ENCODE results near the gene RALGAPA2. TPM values are rescaled to one million over a fixed set of nuclear protein-coding genes. Genes with fewer than 3 reads are reported as not detected.

RALGAPA2 gene
- total RNA-seq, 1 donor from 2014 or later, result 21.0 TPM

DNA sequence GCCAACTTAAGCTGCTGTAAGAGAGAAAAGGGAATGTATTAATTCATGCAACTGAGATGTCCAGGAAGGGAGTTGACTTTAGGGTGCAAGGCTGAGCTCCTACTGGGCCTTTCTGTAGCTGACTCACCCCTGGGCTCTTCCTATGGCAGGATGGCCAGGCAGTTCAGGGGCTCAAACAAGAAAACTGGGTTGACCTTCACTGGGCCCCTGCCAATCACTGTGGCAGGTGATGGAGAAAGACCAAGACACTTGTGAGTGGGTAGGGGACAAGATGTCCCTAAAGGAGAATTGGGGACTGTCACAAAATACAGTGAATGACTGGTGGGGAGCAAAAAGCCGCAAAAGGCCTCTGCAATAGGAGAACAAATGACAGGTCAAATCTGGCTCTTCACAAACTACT, 21.5 kb upstream of the RALGAPA2 start:
- no peaks in the 10 kb centered on the region for H3K27me3 ChIP-seq (ENCODE audit: low read depth)
- no peak overlapping the region for H3K4me3 ChIP-seq
- H3K36me3 ChIP-seq, result no peaks in the 10 kb centered on the region
- DNase-seq, result no peak
- TF ChIP-seq, protein P1, sequence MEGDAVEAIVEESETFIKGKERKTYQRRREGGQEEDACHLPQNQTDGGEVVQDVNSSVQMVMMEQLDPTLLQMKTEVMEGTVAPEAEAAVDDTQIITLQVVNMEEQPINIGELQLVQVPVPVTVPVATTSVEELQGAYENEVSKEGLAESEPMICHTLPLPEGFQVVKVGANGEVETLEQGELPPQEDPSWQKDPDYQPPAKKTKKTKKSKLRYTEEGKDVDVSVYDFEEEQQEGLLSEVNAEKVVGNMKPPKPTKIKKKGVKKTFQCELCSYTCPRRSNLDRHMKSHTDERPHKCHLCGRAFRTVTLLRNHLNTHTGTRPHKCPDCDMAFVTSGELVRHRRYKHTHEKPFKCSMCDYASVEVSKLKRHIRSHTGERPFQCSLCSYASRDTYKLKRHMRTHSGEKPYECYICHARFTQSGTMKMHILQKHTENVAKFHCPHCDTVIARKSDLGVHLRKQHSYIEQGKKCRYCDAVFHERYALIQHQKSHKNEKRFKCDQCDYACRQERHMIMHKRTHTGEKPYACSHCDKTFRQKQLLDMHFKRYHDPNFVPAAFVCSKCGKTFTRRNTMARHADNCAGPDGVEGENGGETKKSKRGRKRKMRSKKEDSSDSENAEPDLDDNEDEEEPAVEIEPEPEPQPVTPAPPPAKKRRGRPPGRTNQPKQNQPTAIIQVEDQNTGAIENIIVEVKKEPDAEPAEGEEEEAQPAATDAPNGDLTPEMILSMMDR (IDR thresholded peaks at IDR 0.05; ENCODE audit: borderline replicate concordance), result no peak
- no peaks in the 10 kb centered on the region for H3K9me3 ChIP-seq (replicated peaks)
- intact Hi-C loops (cut with micrococcal nuclease), result no loop called here
- no peak overlapping the region for H3K27ac ChIP-seq (replicated peaks)
- H3K4me1 ChIP-seq, result peaks cover 38% of the 10 kb centered on the region

DNA sequence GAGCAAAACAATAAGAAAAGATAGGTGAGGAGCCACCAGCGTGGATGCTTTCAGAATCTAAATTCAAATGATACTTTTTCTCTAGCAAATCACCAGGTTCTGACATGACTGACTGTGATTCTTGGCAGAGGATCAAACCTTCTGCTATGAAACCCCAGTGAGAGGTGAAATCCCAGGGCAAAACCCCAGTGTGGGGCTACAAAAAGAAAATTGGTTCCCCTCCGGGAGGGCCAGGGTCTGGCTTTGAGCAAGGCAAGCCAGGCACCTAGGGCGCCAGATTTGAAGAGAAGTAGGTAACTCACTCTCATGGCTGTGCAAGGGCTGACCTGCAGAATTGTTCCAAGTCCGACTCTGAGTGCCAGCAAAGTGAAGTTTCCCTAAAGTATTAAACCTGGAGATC, 20.2 kb upstream of the RALGAPA2 start:
- TF ChIP-seq, protein P1 (IDR thresholded peaks at IDR 0.05; ENCODE audit: borderline replicate concordance), result no peak
- DNase-seq, result no peak
- Histone ChIP-seq H3K4me3 (no peak overlapping the region), H3K36me3 (no peaks in the 10 kb centered on the region), H3K9me3 (replicated peaks) (no peaks in the 10 kb centered on the region), H3K4me1 (peaks cover 38% of the 10 kb centered on the region), H3K27me3 (ENCODE audit: low read depth) (no peaks in the 10 kb centered on the region), H3K27ac (replicated peaks) (peak overlapping the region; percentile 84)
- intact Hi-C loops (cut with micrococcal nuclease), result no loop called here

DNA sequence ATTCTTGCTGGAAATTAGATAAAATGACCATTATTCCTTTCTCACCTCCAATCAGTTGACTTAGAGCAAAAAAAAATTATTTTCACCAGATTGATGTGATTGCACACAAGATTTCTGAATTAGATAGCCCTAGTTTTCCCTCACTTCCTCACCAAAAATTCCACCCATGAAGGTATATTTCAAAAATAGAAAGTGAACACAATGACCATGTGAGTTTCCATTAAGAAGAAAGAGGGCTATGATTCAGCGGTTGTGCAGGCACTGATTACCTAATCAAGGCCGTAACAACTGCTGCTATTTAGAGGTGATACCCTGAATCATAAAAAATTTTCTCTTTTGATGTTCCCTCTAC, 19.5 kb upstream of the RALGAPA2 start:
- TF ChIP-seq, protein P1 (IDR thresholded peaks at IDR 0.05; ENCODE audit: borderline replicate concordance), result no peak
- H3K27ac ChIP-seq (replicated peaks), result peak overlapping the region; percentile 84
- H3K36me3 ChIP-seq, result no peaks in the 10 kb centered on the region
- H3K4me3 ChIP-seq, result no peak overlapping the region
- intact Hi-C loops (cut with micrococcal nuclease), result no loop called here
- no peaks in the 10 kb centered on the region for H3K9me3 ChIP-seq (replicated peaks)
- H3K4me1 ChIP-seq, result peaks cover 34% of the 10 kb centered on the region
- H3K27me3 ChIP-seq (ENCODE audit: low read depth), result no peaks in the 10 kb centered on the region
- DNase-seq, result no peak

DNA sequence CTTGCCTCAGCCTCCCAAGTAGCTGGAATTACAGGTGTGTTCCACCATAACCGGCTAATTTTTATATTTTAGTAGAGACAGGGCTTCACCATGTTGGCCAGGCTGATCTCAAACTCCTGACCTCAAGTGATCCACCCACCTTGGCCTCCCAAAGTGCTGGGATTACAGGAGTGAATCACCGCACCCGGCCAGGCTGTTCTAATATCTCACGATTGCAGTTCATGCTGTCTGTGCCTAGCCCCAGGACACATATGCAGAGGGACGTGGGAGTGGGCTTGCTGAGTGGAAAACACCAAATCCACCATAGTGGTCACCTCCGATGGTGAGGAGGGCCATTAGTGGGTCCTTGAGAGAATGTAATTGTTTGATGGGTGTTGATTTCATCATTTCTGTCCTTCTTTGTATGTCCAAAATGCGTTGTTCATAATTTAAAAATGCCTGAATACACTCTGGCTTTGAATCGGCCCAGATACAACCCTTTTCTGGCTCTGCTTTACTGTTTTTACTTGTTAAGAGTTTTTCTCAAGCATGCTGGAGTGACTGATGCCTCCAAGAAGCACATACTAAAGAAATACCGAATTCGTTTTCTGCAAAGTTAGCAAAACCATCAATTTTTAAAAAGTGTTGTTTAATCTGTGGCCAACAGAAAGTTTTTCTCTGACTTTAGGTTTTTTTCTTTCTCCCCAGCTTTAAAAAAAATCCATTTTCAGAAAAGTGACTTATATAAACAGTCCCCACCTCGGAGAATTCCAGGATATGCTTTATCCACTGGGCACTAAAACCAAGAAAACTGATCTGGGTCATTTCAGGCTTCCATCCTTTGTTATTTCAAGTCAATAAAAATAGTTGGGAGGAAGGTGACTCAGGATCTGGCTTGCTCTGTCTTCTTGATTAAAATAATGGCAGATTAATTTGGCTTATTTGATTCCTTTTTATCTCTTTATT, 18.8 kb upstream of the RALGAPA2 start:
- intact Hi-C loops (cut with micrococcal nuclease), result no loop called here
- H3K27me3 ChIP-seq (ENCODE audit: low read depth), result no peaks in the 10 kb centered on the region
- peaks cover 34% of the 10 kb centered on the region for H3K4me1 ChIP-seq
- H3K27ac ChIP-seq (replicated peaks), result peak overlapping the region; percentile 84
- no peaks in the 10 kb centered on the region for H3K9me3 ChIP-seq (replicated peaks)
- DNase-seq, result no peak
- TF ChIP-seq, protein P1 (IDR thresholded peaks at IDR 0.05; ENCODE audit: borderline replicate concordance), result no peak
- no peaks in the 10 kb centered on the region for H3K36me3 ChIP-seq
- H3K4me3 ChIP-seq, result no peak overlapping the region

DNA sequence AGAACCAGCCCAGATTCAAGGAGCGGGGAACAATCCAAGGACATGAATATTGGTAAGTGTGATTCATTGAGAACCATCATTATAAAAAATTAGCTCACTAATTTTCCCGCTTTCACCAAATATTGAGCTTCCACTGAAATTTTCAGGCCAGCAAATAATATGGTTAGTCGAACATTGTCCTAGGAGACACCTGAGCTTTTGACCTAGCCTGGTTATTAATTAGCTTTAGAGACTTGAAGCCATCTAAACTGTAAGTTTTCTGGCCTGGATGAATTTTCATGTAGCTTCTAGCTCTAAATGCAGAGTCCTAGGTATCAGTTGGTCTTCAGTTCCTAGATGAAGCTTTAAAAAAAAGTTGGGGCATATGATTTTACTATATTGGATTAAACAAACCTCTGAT, 17.1 kb upstream of the RALGAPA2 start:
- H3K36me3 ChIP-seq, result no peaks in the 10 kb centered on the region
- no peak overlapping the region for H3K27ac ChIP-seq (replicated peaks)
- H3K4me1 ChIP-seq, result peaks cover 34% of the 10 kb centered on the region
- DNase-seq, result no peak
- TF ChIP-seq, protein P1 (IDR thresholded peaks at IDR 0.05; ENCODE audit: borderline replicate concordance), result no peak
- H3K27me3 ChIP-seq (ENCODE audit: low read depth), result no peaks in the 10 kb centered on the region
- no peak overlapping the region for H3K4me3 ChIP-seq
- intact Hi-C loops (cut with micrococcal nuclease), result no loop called here
- H3K9me3 ChIP-seq (replicated peaks), result no peaks in the 10 kb centered on the region
